Calu3 (cell line): ENCODE measurements around the gene HTRA2. TPM values are rescaled to one million over a fixed set of nuclear protein-coding genes. Genes with fewer than 3 reads are reported as not detected.

Experiments used
- BruUV-seq: library from RNA; stranded (reverse); fragments of 400-500 nt; replicated peaks from 2 replicates; lab custom pipeline; 2021; lab: Mats Ljungman, UMichigan
- CTCF ChIA-PET: fragments of 300-600 bp; sonication (Branson Sonifier 250); formaldehyde crosslinking; loops from one replicate; lab custom pipeline; 2022; ENCODE audit warnings: antibody characterized with exemption; lab: Charles Lee
- DNase-seq: peaks from one replicate; pipeline ENCODE4 v3.0.0; 2022
- H3K27ac Mint-ChIP-seq: one replicate; pipeline ENCODE4 v1.8.0; 2022; ENCODE audit warnings: mixed read lengths; ENCODE audit not compliant: unreplicated experiment
- H3K27me3 Mint-ChIP-seq: one replicate; pipeline ENCODE4 v1.8.0; 2022; ENCODE audit warnings: mixed read lengths; ENCODE audit not compliant: unreplicated experiment
- H3K36me3 Mint-ChIP-seq: one replicate; pipeline ENCODE4 v1.8.0; 2022; ENCODE audit warnings: mild to moderate bottlenecking, moderate library complexity, mixed read lengths; ENCODE audit not compliant: insufficient read depth, unreplicated experiment
- H3K4me1 Mint-ChIP-seq: one replicate; pipeline ENCODE4 v1.8.0; 2022; ENCODE audit warnings: mild to moderate bottlenecking, low read depth, mixed read lengths; ENCODE audit not compliant: unreplicated experiment
- H3K4me3 Mint-ChIP-seq: one replicate; pipeline ENCODE4 v1.8.0; 2022; ENCODE audit warnings: mild to moderate bottlenecking, low read depth, moderate library complexity, mixed read lengths; ENCODE audit not compliant: unreplicated experiment
- H3K9me3 Mint-ChIP-seq: one replicate; pipeline ENCODE4 v1.8.0; 2022; ENCODE audit warnings: low read depth, mixed read lengths; ENCODE audit not compliant: unreplicated experiment
- CTCF ChIP-seq: fragments of 200-600 bp; IDR thresholded peaks from one replicate; pipeline ENCODE4 v1.8.0; 2022; ENCODE audit warnings: antibody characterized with exemption; ENCODE audit not compliant: unreplicated experiment
- intact Hi-C: fragments of 100-400 bp; cut with micrococcal nuclease; formaldehyde crosslinking; loops from one replicate; pipeline ENCODE4 v1.10.0; 2022; ENCODE audit not compliant: unreplicated experiment
- total RNA-seq: library from RNA; stranded (reverse); gene quantifications from 2 replicates; pipeline ENCODE4 v1.2.3, GENCODE V29; 2022

The HTRA2 gene
- total RNA-seq, 1 experiment from 2014 or later = 26.3 TPM

- Mint-ChIP-seq H3K27me3 (peaks cover under 1% of the 10 kb centered on the region), H3K36me3 (peaks cover 41% of the 10 kb centered on the region), H3K27ac (no peak overlapping the region), H3K4me3 (peak overlapping the region; percentile 95), H3K9me3 (no peaks in the 10 kb centered on the region), H3K4me1 (peaks cover 28% of the 10 kb centered on the region)
- intact Hi-C loops = loop anchor here (2.0 kb wide), 1 partner anchor 21 kb away; the partner anchor contains the start of gene PCGF1
- no TSS peak for BruUV-seq
- TF ChIP-seq CTCF = no peak
- no peak for DNase-seq
- CTCF ChIA-PET = no interaction called here
Observed at GRCh38 chr2:74527741-74528140, 2.0 kb upstream of the HTRA2 start.

- no peaks in the 10 kb centered on the region for H3K27me3 Mint-ChIP-seq
- intact Hi-C loops = loop anchor here (2.0 kb wide), 1 partner anchor 22 kb away; the partner anchor contains the start of gene PCGF1
- H3K36me3 Mint-ChIP-seq = peaks cover 43% of the 10 kb centered on the region
- H3K27ac Mint-ChIP-seq = peak overlapping the region; percentile 93
- H3K4me1 Mint-ChIP-seq = peaks cover 28% of the 10 kb centered on the region
- CTCF ChIA-PET = interaction anchor here (0.5 to 1.3 kb wide), 3 partner anchors 22 to 194 kb away, joined by 3 read pairs; no protein-coding TSS in a partner anchor
- TSS peak; percentile 68 for BruUV-seq
- no peak for DNase-seq
- TF ChIP-seq CTCF = no peak
- no peaks in the 10 kb centered on the region for H3K9me3 Mint-ChIP-seq
- peak overlapping the region; percentile 95 for H3K4me3 Mint-ChIP-seq
Observed at GRCh38 chr2:74528600-74529356, 955 bp upstream of the HTRA2 start.

GRCh38 chr2:74530239-74531187, 780 bp downstream of the HTRA2 start:
- DNase-seq = no peak
- no TSS peak for BruUV-seq
- Mint-ChIP-seq H3K27me3 (peaks cover under 1% of the 10 kb centered on the region), H3K36me3 (peaks cover 46% of the 10 kb centered on the region), H3K4me1 (peaks cover 28% of the 10 kb centered on the region), H3K9me3 (no peaks in the 10 kb centered on the region), H3K27ac (no peak overlapping the region), H3K4me3 (peak overlapping the region; percentile 95)
- intact Hi-C loops = loop anchor here (10.0 kb wide), 1 partner anchor 196 kb away; no protein-coding TSS in a partner anchor
- TF ChIP-seq CTCF = no peak
- CTCF ChIA-PET = interaction anchor here (1.0 to 1.9 kb wide), 4 partner anchors 16 to 196 kb away, joined by 3 to 11 read pairs (median 3); partner anchors contain the start of genes CCDC142, TLX2 and TTC31

GRCh38 chr2:74531666-74532065, 1.9 kb downstream of the HTRA2 start:
- H3K4me3 Mint-ChIP-seq = no peak overlapping the region
- intact Hi-C loops = loop anchor here (1.0 to 10.0 kb wide), 2 partner anchors 48 to 197 kb away; partner anchors contain the start of gene TTC31
- H3K9me3 Mint-ChIP-seq = no peaks in the 10 kb centered on the region
- BruUV-seq = no TSS peak
- peaks cover 40% of the 10 kb centered on the region for H3K36me3 Mint-ChIP-seq
- H3K27me3 Mint-ChIP-seq = peaks cover 12% of the 10 kb centered on the region
- CTCF ChIA-PET = interaction anchor here (0.7 to 1.9 kb wide), 5 partner anchors 17 to 73 kb away, joined by 3 to 11 read pairs (median 5); partner anchors contain the start of genes CCDC142, TLX2, TTC31 and WBP1
- peaks cover 28% of the 10 kb centered on the region for H3K4me1 Mint-ChIP-seq
- no peak for TF ChIP-seq CTCF
- no peak overlapping the region for H3K27ac Mint-ChIP-seq
- no peak for DNase-seq
